A549 (cell line): ENCODE data around the gene SH3RF3. TPM values are rescaled to one million over a fixed set of nuclear protein-coding genes. Genes with fewer than 3 reads are reported as not detected.

Source experiments
- ATAC-seq, 2 experiments: fragments of 200-7000 bp in 1 of 2; fragments of >200 bp in 1 of 2; cut with Nextera tagmentation in 1 of 2; cut with Tn5 transposase in 1 of 2; 3 replicates each; pipeline versions ENCODE4 v1.8.0 to v1.9.1; 2018 to 2020; ENCODE audit warnings: mild to moderate bottlenecking in 1 of 2, moderate library complexity in 1 of 2
- CTCF ChIA-PET: fragments of 300-600 bp; sonication (Branson Sonifier 250); formaldehyde crosslinking; extraction: SDS; loops from one replicate; lab custom pipeline; 2021; ENCODE audit warnings: antibody characterized with exemption, inconsistent platforms; lab: Yijun Ruan, JAX
- POLR2A ChIA-PET: fragments of 350-600 bp; formaldehyde crosslinking; extraction: SDS; loops from one replicate; lab custom pipeline; 2021; ENCODE audit warnings: antibody characterized with exemption, inconsistent platforms; lab: Yijun Ruan, JAX
- DNase-seq, 2 experiments: peaks; one replicate each; pipeline versions ENCODE4 v3.0.0 to v3.0.0-alpha.2; 2011 to 2016; ENCODE audit warnings: low read depth in 1 of 2, low spot score in 1 of 2
- FAIRE-seq: peaks from 2 replicates; lab custom pipeline; 2011; peaks lifted over from hg19 to GRCh38; lab: Jason Lieb, UNC
- H3K27ac ChIP-seq, 2 experiments: fragments of >200 bp; sonication (Bioruptor Twin); formaldehyde crosslinking; 3 replicates each; pipeline ENCODE4 v1.5.1; 2016 to 2017
- H3K4me1 ChIP-seq: fragments of >200 bp; sonication (Bioruptor Twin); formaldehyde crosslinking; 3 replicates; pipeline ENCODE4 v1.6.1; 2016
- H3K4me2 ChIP-seq: fragments of >200 bp; sonication (Bioruptor Twin); formaldehyde crosslinking; 3 replicates; pipeline ENCODE4 v1.6.1; 2016
- H3K4me3 ChIP-seq: fragments of >200 bp; sonication (Bioruptor Twin); formaldehyde crosslinking; 3 replicates; pipeline ENCODE4 v1.5.1; 2016
- H3K9me3 ChIP-seq: fragments of >200 bp; sonication (Bioruptor Twin); formaldehyde crosslinking; 3 replicates; pipeline ENCODE4 v1.6.1; 2016
- CBX8 ChIP-seq: fragments of 200-600 bp; sonication (generic); IDR thresholded peaks from 2 replicates; pipeline ENCODE4 v1.6.1; 2016
- CEBPB ChIP-seq, 2 experiments: fragments of >200 bp in 1 of 2; sonication (Bioruptor Twin) in 1 of 2; formaldehyde crosslinking in 1 of 2; IDR thresholded peaks; 2 replicates each; pipeline ENCODE4 v1.6.1; 2012 to 2016
- CHD4 ChIP-seq: fragments of 200-600 bp; sonication (generic); IDR thresholded peaks from 2 replicates; pipeline ENCODE4 v1.6.1; 2016; ENCODE audit warnings: antibody characterized with exemption, mild to moderate bottlenecking, borderline replicate concordance
- EHF ChIP-seq: fragments of 250-450 bp; sonication (Bioruptor Pico); IDR thresholded peaks from 2 replicates; pipeline ENCODE4 v1.5.0; 2020; ENCODE audit warnings: mild to moderate bottlenecking
- ESRRA ChIP-seq: fragments of 150-350 bp; IDR thresholded peaks from 2 replicates; pipeline ENCODE4 v1.6.1; 2014; ENCODE audit warnings: mild to moderate bottlenecking, low read length, borderline replicate concordance
- FOSB ChIP-seq: fragments of 250-450 bp; sonication (Bioruptor Pico); IDR thresholded peaks from 2 replicates; pipeline ENCODE4 v1.5.0; 2020; ENCODE audit warnings: mild to moderate bottlenecking, moderate library complexity
- FOSL2 ChIP-seq, 2 experiments: fragments of 450-650 bp in 1 of 2; fragments of >200 bp in 1 of 2; sonication (Bioruptor Twin) in 1 of 2; formaldehyde crosslinking; IDR thresholded peaks; 2 replicates each; pipeline versions ENCODE4 v1.5.0 to v1.6.1; 2016 to 2020; ENCODE audit warnings: mild to moderate bottlenecking in 1 of 2, moderate library complexity in 1 of 2
- FOXS1 ChIP-seq: fragments of 250-450 bp; sonication (Bioruptor Pico); IDR thresholded peaks from 2 replicates; pipeline ENCODE4 v1.5.0; 2020; ENCODE audit warnings: mild to moderate bottlenecking, moderate library complexity
- GATA3 ChIP-seq: IDR thresholded peaks from 2 replicates; pipeline ENCODE4 v1.6.1; 2012; ENCODE audit warnings: borderline replicate concordance
- HDAC2 ChIP-seq: fragments of 200-600 bp; sonication (generic); IDR thresholded peaks from 2 replicates; pipeline ENCODE4 v1.6.1; 2016
- HOXA7 ChIP-seq: fragments of 250-450 bp; sonication (Bioruptor Pico); IDR thresholded peaks from 2 replicates; pipeline ENCODE4 v1.5.0; 2020; ENCODE audit warnings: mild to moderate bottlenecking, moderate library complexity
- HOXB13 ChIP-seq: fragments of 250-450 bp; sonication (Bioruptor Pico); IDR thresholded peaks from 2 replicates; pipeline ENCODE4 v1.5.0; 2020; ENCODE audit warnings: low read depth, mild to moderate bottlenecking, moderate library complexity
- HOXB5 ChIP-seq: fragments of 250-450 bp; sonication (Bioruptor Pico); IDR thresholded peaks from 2 replicates; pipeline ENCODE4 v1.5.0; 2020; ENCODE audit warnings: mild to moderate bottlenecking, moderate library complexity
- JUN ChIP-seq, 2 experiments: fragments of >200 bp; sonication (Bioruptor Twin); formaldehyde crosslinking; IDR thresholded peaks; 2 replicates in 1 of 2; 3 replicates in 1 of 2; pipeline ENCODE4 v1.6.1; 2016 to 2017
- JUNB ChIP-seq: fragments of >200 bp; sonication (Bioruptor Twin); formaldehyde crosslinking; IDR thresholded peaks from 2 replicates; pipeline ENCODE4 v1.6.1; 2016
- KDM5A ChIP-seq: fragments of 200-600 bp; sonication (generic); IDR thresholded peaks from 2 replicates; pipeline ENCODE4 v1.6.1; 2016; ENCODE audit warnings: antibody characterized with exemption, mild to moderate bottlenecking
- MAX ChIP-seq: IDR thresholded peaks from 2 replicates; pipeline ENCODE4 v1.6.1; 2012
- MAZ ChIP-seq: fragments of 150-350 bp; IDR thresholded peaks from 2 replicates; pipeline ENCODE4 v1.6.1; 2014; ENCODE audit warnings: antibody characterized with exemption, low read depth, low read length, borderline replicate concordance
- NFE2L2 ChIP-seq: fragments of 150-350 bp; conservative IDR thresholded peaks from 2 replicates; pipeline ENCODE4 v1.6.1; 2014; ENCODE audit warnings: low read length
- NR3C1 ChIP-seq: fragments of >200 bp; sonication (Bioruptor Twin); formaldehyde crosslinking; IDR thresholded peaks from 3 replicates; pipeline ENCODE4 v1.6.1; 2017
- PBX3 ChIP-seq: IDR thresholded peaks from 2 replicates; pipeline ENCODE4 v1.6.1; 2012
- PHF8 ChIP-seq: fragments of 200-600 bp; sonication (generic); IDR thresholded peaks from 2 replicates; pipeline ENCODE4 v1.6.1; 2016; ENCODE audit warnings: low read depth, mild to moderate bottlenecking, antibody characterized with exemption, moderate library complexity, borderline replicate concordance
- POLR2A ChIP-seq: IDR thresholded peaks from 2 replicates; pipeline ENCODE4 v1.6.1; 2012; ENCODE audit warnings: mild to moderate bottlenecking, low read length
- RAD21 ChIP-seq, 2 experiments: fragments of >200 bp in 1 of 2; sonication (Bioruptor Twin) in 1 of 2; formaldehyde crosslinking in 1 of 2; IDR thresholded peaks in 1 of 2; conservative IDR thresholded peaks in 1 of 2; 2 replicates in 1 of 2; 3 replicates in 1 of 2; pipeline ENCODE4 v1.6.1; 2012 to 2018; ENCODE audit warnings: inconsistent platforms in 1 of 2
- RARB ChIP-seq: fragments of 250-450 bp; sonication (Bioruptor Pico); IDR thresholded peaks from 2 replicates; pipeline ENCODE4 v1.8.0; 2021; ENCODE audit warnings: mild to moderate bottlenecking, moderate library complexity
- RCOR1 ChIP-seq: fragments of 150-350 bp; IDR thresholded peaks from 2 replicates; pipeline ENCODE4 v1.6.1; 2014; ENCODE audit warnings: antibody characterized with exemption, low read length, low read depth
- RNF2 ChIP-seq: fragments of 200-600 bp; sonication (generic); IDR thresholded peaks from 2 replicates; pipeline ENCODE4 v1.6.1; 2016; ENCODE audit warnings: low read depth, mild to moderate bottlenecking, antibody characterized with exemption, moderate library complexity, borderline replicate concordance
- TFCP2L1 ChIP-seq: fragments of 250-450 bp; sonication (Bioruptor Pico); IDR thresholded peaks from 2 replicates; pipeline ENCODE4 v1.5.0; 2021; ENCODE audit warnings: mild to moderate bottlenecking
- TP53 ChIP-seq: fragments of 250-450 bp; sonication (Bioruptor Pico); IDR thresholded peaks from 2 replicates; pipeline ENCODE4 v1.5.0; 2021; ENCODE audit warnings: mild to moderate bottlenecking, moderate library complexity
- WGBS: methylation state at CpG from one replicate; pipeline ENCODE4 v1.1.6; 2017; ENCODE audit errors: missing lambda C conversion rate; 5-methylcytosine and 5-hydroxymethylcytosine counted together
- polyA plus RNA-seq, 4 experiments: library from polyadenylated mRNA; depleted of rRNA in 3 of 4; stranded (reverse); fragments of >200 nt; fragmentation: RNase III in 1 of 4; extraction: RNeasy Plus Mini Kit Qiagen cat#74134 plus additional on column Dnase treatment in 1 of 4; gene quantifications; 2 replicates in 3 of 4; 3 replicates in 1 of 4; pipeline ENCODE4 v1.2.3, GENCODE V29; 2011 to 2017
- TF ChIP-seq, protein P1 (sequence below): fragments of 250-450 bp; sonication (Bioruptor Pico); IDR thresholded peaks from 2 replicates; pipeline ENCODE4 v1.5.0; 2021; ENCODE audit warnings: mild to moderate bottlenecking, moderate library complexity, borderline replicate concordance
- TF ChIP-seq, protein P2 (sequence below): fragments of >200 bp; sonication (Bioruptor Twin); formaldehyde crosslinking; IDR thresholded peaks from 3 replicates; pipeline ENCODE4 v1.6.1; 2016
- TF ChIP-seq, protein P3 (sequence below): fragments of >200 bp; sonication (Bioruptor Twin); formaldehyde crosslinking; IDR thresholded peaks from 3 replicates; pipeline ENCODE4 v1.5.1; 2016

Gene SH3RF3
- polyA plus RNA-seq, 2 of the 4 experiments (the other 2 are of a cell fraction) = 0.04 to 0.21 TPM

DNA sequence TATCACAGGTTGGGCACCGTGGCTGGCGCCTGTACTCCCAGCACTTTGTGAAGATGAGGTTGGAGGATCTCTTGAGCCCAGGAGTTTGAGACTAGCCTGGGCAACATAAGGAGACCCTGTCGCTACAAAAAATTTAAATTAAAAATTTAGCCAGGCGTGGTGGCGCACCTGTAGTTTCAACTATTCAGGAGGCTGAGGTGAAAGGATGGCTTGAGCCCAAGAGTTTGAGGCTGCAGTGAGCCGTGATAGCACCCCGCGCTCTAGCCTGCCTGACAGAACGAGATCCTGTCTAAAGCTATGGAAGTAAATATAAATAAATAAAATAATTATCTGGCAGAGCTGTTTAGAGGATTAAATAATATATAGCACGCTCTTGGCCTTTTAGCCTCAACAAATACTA is 1.4 kb upstream of the SH3RF3 start:
- Histone ChIP-seq H3K27ac (no peak overlapping the region), H3K4me3 (no peak overlapping the region; the same call in 2 of the 3 replicates), H3K4me1 (peaks cover 14% of the 10 kb centered on the region), H3K9me3 (no peaks in the 10 kb centered on the region), H3K4me2 (peak overlapping the region; percentile 97)
- FAIRE-seq = no peak
- CTCF ChIA-PET = interaction anchor here (0.6 to 6.8 kb wide), 16 partner anchors 9 to 418 kb away, joined by 3 to 110 read pairs (median 4); no protein-coding TSS in a partner anchor
- no peak for DNase-seq
- POLR2A ChIA-PET = no interaction called here
- WGBS = 71% methylated on average over 10 of the region's 10 CpGs
- ATAC-seq = no peak
- TF ChIP-seq, protein P1, sequence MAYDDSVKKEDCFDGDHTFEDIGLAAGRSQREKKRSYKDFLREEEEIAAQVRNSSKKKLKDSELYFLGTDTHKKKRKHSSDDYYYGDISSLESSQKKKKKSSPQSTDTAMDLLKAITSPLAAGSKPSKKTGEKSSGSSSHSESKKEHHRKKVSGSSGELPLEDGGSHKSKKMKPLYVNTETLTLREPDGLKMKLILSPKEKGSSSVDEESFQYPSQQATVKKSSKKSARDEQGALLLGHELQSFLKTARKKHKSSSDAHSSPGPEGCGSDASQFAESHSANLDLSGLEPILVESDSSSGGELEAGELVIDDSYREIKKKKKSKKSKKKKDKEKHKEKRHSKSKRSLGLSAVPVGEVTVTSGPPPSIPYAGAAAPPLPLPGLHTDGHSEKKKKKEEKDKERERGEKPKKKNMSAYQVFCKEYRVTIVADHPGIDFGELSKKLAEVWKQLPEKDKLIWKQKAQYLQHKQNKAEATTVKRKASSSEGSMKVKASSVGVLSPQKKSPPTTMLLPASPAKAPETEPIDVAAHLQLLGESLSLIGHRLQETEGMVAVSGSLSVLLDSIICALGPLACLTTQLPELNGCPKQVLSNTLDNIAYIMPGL (CRISPR knock-in tag) = no peak
- TF ChIP-seq NFE2L2 = no peak
- TF ChIP-seq CEBPB (IDR thresholded peaks at IDR 0.05) = no peak
- no peak for TF ChIP-seq HDAC2
- TF ChIP-seq KDM5A = no peak
- TF ChIP-seq HOXB13 (CRISPR knock-in tag) = no peak
- TF ChIP-seq PBX3 = no peak
- no peak for TF ChIP-seq POLR2A
- TF ChIP-seq JUN (IDR thresholded peaks at IDR 0.05) = no peak
- no peak for TF ChIP-seq HOXA7 (CRISPR knock-in tag)

- H3K9me3 ChIP-seq = no peaks in the 10 kb centered on the region
- H3K4me1 ChIP-seq = peaks cover 14% of the 10 kb centered on the region
- peak overlapping the region; percentile 64 for H3K4me3 ChIP-seq
- peak overlapping the region; percentile 97 for H3K4me2 ChIP-seq
- ATAC-seq (peak; percentile 76 to 92), FAIRE-seq (no peak), DNase-seq (peak; percentile 77 to 82)
- 0% methylated on average over 15 of the region's 63 CpGs for whole genome bisulfite sequencing
- CTCF ChIA-PET = interaction anchor here (0.6 to 6.8 kb wide), 25 partner anchors 10 to 418 kb away, joined by 3 to 110 read pairs (median 3); no protein-coding TSS in a partner anchor
- POLR2A ChIA-PET = no interaction called here
- H3K27ac ChIP-seq = peak overlapping the region; percentile 44 to 74; a peak in 4 of 6 replicates
- TF ChIP-seq JUNB = no peak
- TF ChIP-seq RNF2 = no peak
- no peak for TF ChIP-seq CBX8
- no peak for TF ChIP-seq CEBPB (IDR thresholded peaks at IDR 0.05)
- no peak for TF ChIP-seq TFCP2L1 (CRISPR knock-in tag)
- no peak for TF ChIP-seq MAZ
- no peak for TF ChIP-seq HOXB5 (CRISPR knock-in tag)
- no peak for TF ChIP-seq CHD4
- TF ChIP-seq EHF (CRISPR knock-in tag) = no peak
- TF ChIP-seq KDM5A = no peak
- TF ChIP-seq GATA3 = no peak
- peak; percentile 86 to 92 for TF ChIP-seq RAD21 (conservative IDR thresholded peaks at IDR 0.05 in 1 of 2, IDR thresholded peaks at IDR 0.05 in 1 of 2)
- no peak for TF ChIP-seq RARB (CRISPR knock-in tag)
- TF ChIP-seq HOXA7 (CRISPR knock-in tag) = no peak
- no peak for TF ChIP-seq NFE2L2
- TF ChIP-seq, protein P2, sequence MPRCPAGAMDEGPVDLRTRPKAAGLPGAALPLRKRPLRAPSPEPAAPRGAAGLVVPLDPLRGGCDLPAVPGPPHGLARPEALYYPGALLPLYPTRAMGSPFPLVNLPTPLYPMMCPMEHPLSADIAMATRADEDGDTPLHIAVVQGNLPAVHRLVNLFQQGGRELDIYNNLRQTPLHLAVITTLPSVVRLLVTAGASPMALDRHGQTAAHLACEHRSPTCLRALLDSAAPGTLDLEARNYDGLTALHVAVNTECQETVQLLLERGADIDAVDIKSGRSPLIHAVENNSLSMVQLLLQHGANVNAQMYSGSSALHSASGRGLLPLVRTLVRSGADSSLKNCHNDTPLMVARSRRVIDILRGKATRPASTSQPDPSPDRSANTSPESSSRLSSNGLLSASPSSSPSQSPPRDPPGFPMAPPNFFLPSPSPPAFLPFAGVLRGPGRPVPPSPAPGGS = no peak
- no peak for TF ChIP-seq ESRRA
- no peak for TF ChIP-seq NR3C1
- no peak for TF ChIP-seq FOXS1 (CRISPR knock-in tag)
- TF ChIP-seq FOSB = no peak
- no peak for TF ChIP-seq RCOR1
- TF ChIP-seq, protein P3, sequence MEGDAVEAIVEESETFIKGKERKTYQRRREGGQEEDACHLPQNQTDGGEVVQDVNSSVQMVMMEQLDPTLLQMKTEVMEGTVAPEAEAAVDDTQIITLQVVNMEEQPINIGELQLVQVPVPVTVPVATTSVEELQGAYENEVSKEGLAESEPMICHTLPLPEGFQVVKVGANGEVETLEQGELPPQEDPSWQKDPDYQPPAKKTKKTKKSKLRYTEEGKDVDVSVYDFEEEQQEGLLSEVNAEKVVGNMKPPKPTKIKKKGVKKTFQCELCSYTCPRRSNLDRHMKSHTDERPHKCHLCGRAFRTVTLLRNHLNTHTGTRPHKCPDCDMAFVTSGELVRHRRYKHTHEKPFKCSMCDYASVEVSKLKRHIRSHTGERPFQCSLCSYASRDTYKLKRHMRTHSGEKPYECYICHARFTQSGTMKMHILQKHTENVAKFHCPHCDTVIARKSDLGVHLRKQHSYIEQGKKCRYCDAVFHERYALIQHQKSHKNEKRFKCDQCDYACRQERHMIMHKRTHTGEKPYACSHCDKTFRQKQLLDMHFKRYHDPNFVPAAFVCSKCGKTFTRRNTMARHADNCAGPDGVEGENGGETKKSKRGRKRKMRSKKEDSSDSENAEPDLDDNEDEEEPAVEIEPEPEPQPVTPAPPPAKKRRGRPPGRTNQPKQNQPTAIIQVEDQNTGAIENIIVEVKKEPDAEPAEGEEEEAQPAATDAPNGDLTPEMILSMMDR = peak; percentile 87
- no peak for TF ChIP-seq PHF8
- TF ChIP-seq HDAC2 = no peak
- no peak for TF ChIP-seq TP53 (CRISPR knock-in tag)
- TF ChIP-seq MAX = peak; percentile 25; the same call in 1 of the 2 replicates
- TF ChIP-seq FOSL2 (IDR thresholded peaks at IDR 0.05) = no peak
- TF ChIP-seq FOSL2 (CRISPR knock-in tag; IDR thresholded peaks at IDR 0.05) = no peak
These were observed 873 bp upstream of the SH3RF3 start for GRCh38 chr2:109128048-109128615.
